ENCODE measurements around the gene KATNB1. TPM values are rescaled to one million over a fixed set of nuclear protein-coding genes. Genes with fewer than 3 reads are reported as not detected.
"Not testable (repeated sequence)": the region's sequence is repeated elsewhere in the genome, so short reads cannot be mapped to it uniquely, and the experiment has no call there.

KATNB1 gene
- total RNA-seq, 1 donor from 2014 or later: 19.9 TPM

GRCh38 chr16:57774705-57775285 is 39.2 kb downstream of the KATNB1 start:
- no peak for ATAC-seq

GRCh38 chr16:57775661-57776469 is 40.3 kb downstream of the KATNB1 start:
- no peak for ATAC-seq

- no peak for ATAC-seq
Observed at GRCh38 chr16:57778658-57779057, 43.1 kb downstream of the KATNB1 start.

GRCh38 chr16:57779836-57780235 is 44.3 kb downstream of the KATNB1 start:
- not testable (repeated sequence) for ATAC-seq

- no peak for ATAC-seq
Observed at GRCh38 chr16:57781349-57781740, 45.8 kb downstream of the KATNB1 start.

GRCh38 chr16:57781741-57782606 is 46.4 kb downstream of the KATNB1 start:
- peak; percentile 27 for ATAC-seq

- ATAC-seq: not testable (repeated sequence)
Observed at GRCh38 chr16:57782607-57783055, 47.1 kb downstream of the KATNB1 start.

GRCh38 chr16:57783116-57783515 is 47.5 kb downstream of the KATNB1 start:
- ATAC-seq: no peak

GRCh38 chr16:57783883-57784282 is 48.3 kb downstream of the KATNB1 start:
- ATAC-seq: no peak

- ATAC-seq: no peak
Observed at GRCh38 chr16:57784334-57784733, 48.8 kb downstream of the KATNB1 start.

GRCh38 chr16:57785385-57785784 is 49.8 kb downstream of the KATNB1 start:
- ATAC-seq: no peak

GRCh38 chr16:57785924-57786323 is 50.4 kb downstream of the KATNB1 start:
- ATAC-seq: no peak

GRCh38 chr16:57786632-57787518 is 51.3 kb downstream of the KATNB1 start:
- ATAC-seq: peak; percentile 5

GRCh38 chr16:57787519-57787905 is 51.9 kb downstream of the KATNB1 start:
- peak; percentile 30 for ATAC-seq

- no peak for ATAC-seq
Observed at GRCh38 chr16:57788252-57788841, 52.8 kb downstream of the KATNB1 start.

GRCh38 chr16:57788951-57789350 is 53.4 kb downstream of the KATNB1 start:
- ATAC-seq: no peak

- ATAC-seq: no peak
Observed at GRCh38 chr16:57791195-57791892, 55.8 kb downstream of the KATNB1 start.

GRCh38 chr16:57791893-57792461 is 56.4 kb downstream of the KATNB1 start:
- no peak for ATAC-seq

GRCh38 chr16:57794849-57795430 is 59.4 kb downstream of the KATNB1 start:
- no peak for ATAC-seq

- ATAC-seq: peak; percentile 37
Observed at GRCh38 chr16:57795431-57795878, 59.9 kb downstream of the KATNB1 start.
